ENCODE data around the gene SLC16A3. TPM values are rescaled to one million over a fixed set of nuclear protein-coding genes. Genes with fewer than 3 reads are reported as not detected.

SLC16A3 gene
- total and polyA plus RNA-seq, 9 of the 15 experiments (the other 6 are each of a cell fraction or from before 2014, with no cell fraction given), result 0.11 to 5.4 (median 1.2) TPM; not detected in 2

GRCh38 chr17:82272495-82273326 lies 43.9 kb downstream of the SLC16A3 start (continued):
- no peak for TF ChIP-seq WHSC1 (IDR thresholded peaks at IDR 0.05; ENCODE audit: low read length)
- TF ChIP-seq SIN3A (IDR thresholded peaks at IDR 0.05; ENCODE audit: borderline replicate concordance in 2 of 2, control insufficient read depth in 1 of 2, low read depth in 2 of 2, low read length in 2 of 2), result peak in 1 of 2 experiments; percentile 78; a peak in 1 of 4 replicates
- TF ChIP-seq ZNF134 (CRISPR knock-in tag; conservative IDR thresholded peaks at IDR 0.05), result no peak
- TF ChIP-seq NFIC (IDR thresholded peaks at IDR 0.05), result no peak
- no peak for TF ChIP-seq PHF21A (IDR thresholded peaks at IDR 0.05; ENCODE audit: borderline replicate concordance, low read depth)
- TF ChIP-seq CBX8 (IDR thresholded peaks at IDR 0.05; ENCODE audit: borderline replicate concordance, extremely low read depth, low read depth, low read length, poor library complexity, severe bottlenecking), result no peak
- no peak for TF ChIP-seq DMBX1 (CRISPR knock-in tag; IDR thresholded peaks at IDR 0.05; ENCODE audit: borderline replicate concordance)
- no peak for TF ChIP-seq TBP (optimal IDR thresholded peaks at IDR 0.05; ENCODE audit: low read depth, low read length)
- TF ChIP-seq MTA2 (IDR thresholded peaks at IDR 0.05; ENCODE audit: low read depth), result no peak
- no peak for TF ChIP-seq LARP7 (IDR thresholded peaks at IDR 0.05)
- peak; percentile 40 for TF ChIP-seq SAP30 (IDR thresholded peaks at IDR 0.05; ENCODE audit: borderline replicate concordance, insufficient read depth, low read depth, low read length, poor library complexity, severe bottlenecking)
- TF ChIP-seq E2F4 (CRISPR knock-in tag; IDR thresholded peaks at IDR 0.05; ENCODE audit: low read depth), result no peak
- no peak for TF ChIP-seq HDAC6 (IDR thresholded peaks at IDR 0.05; ENCODE audit: low read depth, low read length)
- TF ChIP-seq ZNF324 (CRISPR knock-in tag; IDR thresholded peaks at IDR 0.05), result 0 out of 2 replicates have a peak, but pooled peaks have one; percentile 17
- no peak for TF ChIP-seq ZFX (CRISPR knock-in tag; IDR thresholded peaks at IDR 0.05)
- TF ChIP-seq MXD1 (CRISPR knock-in tag; IDR thresholded peaks at IDR 0.05; ENCODE audit: borderline replicate concordance, poor library complexity, severe bottlenecking), result no peak
- TF ChIP-seq ZNF592 (IDR thresholded peaks at IDR 0.05), result no peak
- TF ChIP-seq CREB1 (IDR thresholded peaks at IDR 0.05), result no peak
- no peak for TF ChIP-seq CREB1 (CRISPR knock-in tag; IDR thresholded peaks at IDR 0.05)
- no peak for TF ChIP-seq FOXM1 (IDR thresholded peaks at IDR 0.05; ENCODE audit: low read depth)
- TF ChIP-seq FOXM1 (CRISPR knock-in tag; IDR thresholded peaks at IDR 0.05; ENCODE audit: low read depth), result no peak
- no peak for TF ChIP-seq PCBP2 (IDR thresholded peaks at IDR 0.05; ENCODE audit: low read depth, low read length, poor library complexity, severe bottlenecking)
- no peak for TF ChIP-seq DACH1 (IDR thresholded peaks at IDR 0.05; ENCODE audit: partially characterized antibody)
